Mesendoderm (in vitro differentiated cells): ENCODE results near the gene SLC39A11.

ENCODE experiments used
- DNase-seq: peaks from one replicate; pipeline ENCODE4 v3.0.0; 2013
- H2AK5ac ChIP-seq: 2 replicates; pipeline ENCODE4 v1.6.1; 2013; ENCODE audit warnings: low read length, inconsistent platforms
- H2BK120ac ChIP-seq: 2 replicates; pipeline ENCODE4 v1.6.1; 2013; ENCODE audit warnings: low read depth, mild to moderate bottlenecking, low read length, moderate library complexity, mixed read lengths
- H2BK15ac ChIP-seq: replicated peaks from 2 replicates; pipeline ENCODE4 v1.6.1; 2013; ENCODE audit warnings: low read depth, mild to moderate bottlenecking, moderate library complexity
- H2BK5ac ChIP-seq: 2 replicates; pipeline ENCODE4 v1.6.1; 2013; ENCODE audit warnings: low read length, inconsistent platforms
- H3K18ac ChIP-seq: 2 replicates; pipeline ENCODE4 v1.6.1; 2013; ENCODE audit warnings: mild to moderate bottlenecking, low read length, mixed read lengths
- H3K23ac ChIP-seq: one replicate; pipeline ENCODE4 v1.6.1; 2013; ENCODE audit warnings: low read length
- H3K27ac ChIP-seq: 2 replicates; pipeline ENCODE4 v1.5.1; 2013; ENCODE audit warnings: low read depth, mild to moderate bottlenecking, inconsistent platforms, low read length, moderate library complexity
- H3K27me3 ChIP-seq: 2 replicates; pipeline ENCODE4 v1.6.1; 2013; ENCODE audit warnings: low read length, control low read depth, mild to moderate bottlenecking, inconsistent platforms; ENCODE audit not compliant: insufficient read depth, poor library complexity
- H3K36me3 ChIP-seq: 2 replicates; pipeline ENCODE4 v1.6.1; 2013; ENCODE audit warnings: low read length, inconsistent platforms; ENCODE audit not compliant: control insufficient read depth, insufficient read depth
- H3K4ac ChIP-seq: one replicate; pipeline ENCODE4 v1.6.1; 2013; ENCODE audit warnings: low read depth, mild to moderate bottlenecking, low read length, moderate library complexity
- H3K4me1 ChIP-seq: 2 replicates; pipeline ENCODE4 v1.6.1; 2013; ENCODE audit warnings: low read depth, low read length, inconsistent platforms; ENCODE audit not compliant: control insufficient read depth
- H3K4me2 ChIP-seq: 2 replicates; pipeline ENCODE4 v1.6.1; 2013; ENCODE audit warnings: low read length
- H3K4me3 ChIP-seq: 2 replicates; pipeline ENCODE4 v1.5.1; 2013; ENCODE audit warnings: mild to moderate bottlenecking, low read length
- H3K56ac ChIP-seq: one replicate; pipeline ENCODE4 v1.6.1; 2013; ENCODE audit warnings: low read length
- H3K79me1 ChIP-seq: 2 replicates; pipeline ENCODE4 v1.6.1; 2013; ENCODE audit warnings: low read length, inconsistent platforms
- H3K79me2 ChIP-seq: 2 replicates; pipeline ENCODE4 v1.6.1; 2013; ENCODE audit warnings: mild to moderate bottlenecking, low read length; ENCODE audit not compliant: control insufficient read depth, insufficient read depth
- H3K9ac ChIP-seq: 2 replicates; pipeline ENCODE4 v1.6.1; 2013; ENCODE audit warnings: low read length, inconsistent platforms
- H4K5ac ChIP-seq: one replicate; pipeline ENCODE4 v1.6.1; 2013; ENCODE audit warnings: low read length
- H4K8ac ChIP-seq: one replicate; pipeline ENCODE4 v1.6.1; 2013; ENCODE audit warnings: low read depth, mild to moderate bottlenecking, control low read depth, low read length, moderate library complexity
- WGBS: extraction: QIAGEN DNeasy Blood & Tissue Kit; methylation state at CpG from one replicate; pipeline ENCODE4 v1.1.7; 2013; ENCODE audit warnings: low lambda C conversion rate, missing lambda C conversion rate; ENCODE audit not compliant: insufficient coverage; ENCODE audit errors: extremely low coverage; 5-methylcytosine and 5-hydroxymethylcytosine counted together

The SLC39A11 gene

GRCh38 chr17:72662827-72663190, 429.7 kb downstream of the SLC39A11 start:
- DNase-seq: no peak
- no peak overlapping the region for H2AK5ac ChIP-seq
- H3K4me1 ChIP-seq: peaks cover 2% of the 10 kb centered on the region
- no peak overlapping the region for H3K56ac ChIP-seq
- H3K27ac ChIP-seq: no peak overlapping the region
- no peak overlapping the region for H3K4ac ChIP-seq
- H3K23ac ChIP-seq: no peak overlapping the region
- no peaks in the 10 kb centered on the region for H3K36me3 ChIP-seq
- no peaks in the 10 kb centered on the region for H3K79me1 ChIP-seq
- no peaks in the 10 kb centered on the region for H3K79me2 ChIP-seq
- H3K4me2 ChIP-seq: no peak overlapping the region
- no peak overlapping the region for H2BK5ac ChIP-seq
- H4K8ac ChIP-seq: no peak overlapping the region
- WGBS: no CpG with 5 or more reads among the region's 1 CpG
- no peak overlapping the region for H2BK120ac ChIP-seq
- no peak overlapping the region for H2BK15ac ChIP-seq
- H3K27me3 ChIP-seq: no peaks in the 10 kb centered on the region
- no peak overlapping the region for H3K18ac ChIP-seq
- no peak overlapping the region for H3K9ac ChIP-seq
- no peak overlapping the region for H3K4me3 ChIP-seq
- no peak overlapping the region for H4K5ac ChIP-seq

GRCh38 chr17:72661945-72662826, 430.3 kb downstream of the SLC39A11 start:
- Histone ChIP-seq H3K4ac (no peak overlapping the region), H3K9ac (no peak overlapping the region), H2AK5ac (no peak overlapping the region), H3K18ac (no peak overlapping the region), H3K23ac (no peak overlapping the region), H3K36me3 (no peaks in the 10 kb centered on the region), H2BK15ac (no peak overlapping the region), H3K4me2 (no peak overlapping the region), H3K79me2 (no peaks in the 10 kb centered on the region), H4K8ac (no peak overlapping the region), H3K27ac (no peak overlapping the region), H2BK5ac (no peak overlapping the region), H3K4me3 (no peak overlapping the region), H3K4me1 (peaks cover 2% of the 10 kb centered on the region), H3K27me3 (no peaks in the 10 kb centered on the region), H4K5ac (no peak overlapping the region), H3K79me1 (no peaks in the 10 kb centered on the region), H2BK120ac (no peak overlapping the region), H3K56ac (no peak overlapping the region)
- no peak for DNase-seq
- no CpG with 5 or more reads among the region's 3 CpGs for WGBS

GRCh38 chr17:72661116-72661944, 431.2 kb downstream of the SLC39A11 start:
- H2AK5ac ChIP-seq: no peak overlapping the region
- no peak overlapping the region for H4K8ac ChIP-seq
- no peak overlapping the region for H3K18ac ChIP-seq
- H3K4me1 ChIP-seq: peaks cover 2% of the 10 kb centered on the region
- H3K23ac ChIP-seq: no peak overlapping the region
- H4K5ac ChIP-seq: no peak overlapping the region
- H2BK5ac ChIP-seq: no peak overlapping the region
- no peak overlapping the region for H3K27ac ChIP-seq
- DNase-seq: peak; percentile 82
- no peaks in the 10 kb centered on the region for H3K36me3 ChIP-seq
- no peak overlapping the region for H3K4ac ChIP-seq
- no peak overlapping the region for H3K9ac ChIP-seq
- no peak overlapping the region for H3K4me2 ChIP-seq
- no peaks in the 10 kb centered on the region for H3K27me3 ChIP-seq
- H3K4me3 ChIP-seq: no peak overlapping the region
- H2BK15ac ChIP-seq: no peak overlapping the region
- no peak overlapping the region for H3K56ac ChIP-seq
- no peaks in the 10 kb centered on the region for H3K79me2 ChIP-seq
- no peaks in the 10 kb centered on the region for H3K79me1 ChIP-seq
- no CpG with 5 or more reads among the region's 21 CpGs for WGBS
- H2BK120ac ChIP-seq: no peak overlapping the region

GRCh38 chr17:72660274-72661115, 432.0 kb downstream of the SLC39A11 start:
- Histone ChIP-seq H3K9ac (no peak overlapping the region), H3K27ac (no peak overlapping the region), H3K56ac (no peak overlapping the region), H2BK120ac (no peak overlapping the region), H3K4ac (no peak overlapping the region), H2AK5ac (no peak overlapping the region), H3K27me3 (no peaks in the 10 kb centered on the region), H3K4me3 (no peak overlapping the region), H4K8ac (no peak overlapping the region), H3K18ac (no peak overlapping the region), H3K79me2 (no peaks in the 10 kb centered on the region), H3K4me2 (no peak overlapping the region), H3K4me1 (peaks cover 2% of the 10 kb centered on the region), H3K79me1 (no peaks in the 10 kb centered on the region), H3K36me3 (no peaks in the 10 kb centered on the region), H2BK5ac (no peak overlapping the region), H4K5ac (no peak overlapping the region), H2BK15ac (no peak overlapping the region), H3K23ac (no peak overlapping the region)
- no CpG with 5 or more reads among the region's 20 CpGs for WGBS
- peak; percentile 64 for DNase-seq

DNA sequence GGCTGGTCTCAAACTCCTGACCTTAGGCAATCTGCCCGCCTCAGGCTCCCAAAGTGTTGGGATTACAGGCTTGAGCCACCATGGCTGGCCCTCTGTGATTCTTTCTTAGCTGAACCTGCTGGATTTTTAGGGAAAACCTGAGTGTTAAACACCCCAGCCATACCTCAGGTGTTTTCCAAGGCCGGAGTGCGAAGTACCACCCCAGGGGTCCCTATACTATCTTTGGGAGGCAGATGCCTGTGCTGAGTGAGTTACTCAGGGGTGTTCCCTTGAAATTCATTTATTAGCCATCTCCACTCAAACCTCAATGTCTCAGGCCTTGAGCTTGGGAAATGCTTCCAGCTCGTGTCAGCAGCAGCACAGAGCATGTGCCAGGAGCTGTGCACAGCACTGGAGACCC, 432.7 kb downstream of the SLC39A11 start:
- no peak overlapping the region for H3K23ac ChIP-seq
- H3K27ac ChIP-seq: no peak overlapping the region
- no peaks in the 10 kb centered on the region for H3K27me3 ChIP-seq
- H3K4me1 ChIP-seq: peaks cover 2% of the 10 kb centered on the region
- no peak overlapping the region for H3K4me2 ChIP-seq
- H3K79me1 ChIP-seq: no peaks in the 10 kb centered on the region
- no peaks in the 10 kb centered on the region for H3K36me3 ChIP-seq
- H3K4ac ChIP-seq: no peak overlapping the region
- H3K4me3 ChIP-seq: no peak overlapping the region
- no peak overlapping the region for H3K9ac ChIP-seq
- no peak overlapping the region for H2BK5ac ChIP-seq
- H3K79me2 ChIP-seq: no peaks in the 10 kb centered on the region
- no peak overlapping the region for H2AK5ac ChIP-seq
- H3K56ac ChIP-seq: no peak overlapping the region
- H4K8ac ChIP-seq: no peak overlapping the region
- H2BK15ac ChIP-seq: no peak overlapping the region
- no peak overlapping the region for H3K18ac ChIP-seq
- WGBS: no CpG with 5 or more reads among the region's 4 CpGs
- DNase-seq: peak; percentile 28
- no peak overlapping the region for H2BK120ac ChIP-seq
- H4K5ac ChIP-seq: no peak overlapping the region
